ENCODE measurements around the gene DENND1A. TPM values are rescaled to one million over a fixed set of nuclear protein-coding genes. Genes with fewer than 3 reads are reported as not detected.

DENND1A gene
- total RNA-seq, 6 experiments from 2014 or later = 13.9 to 22.6 (median 16.3) TPM

- Histone ChIP-seq H3K4me1 (no peaks in the 10 kb centered on the region), H3K27ac (no peak overlapping the region), H3K9me3 (no peaks in the 10 kb centered on the region), H3K4me3 (no peak overlapping the region), H3K27me3 (no peaks in the 10 kb centered on the region), H3K36me3 (peaks cover 0 to 3% (median 0%) of the 10 kb centered on the region in 4 donors)
- intact Hi-C loops (cut with DNase I) = no loop called here
- ATAC-seq = no peak
- 95% methylated on average over 6 of the region's 13 CpGs for WGBS (ENCODE audit: insufficient coverage, low coverage, low lambda C conversion rate, missing lambda C conversion rate)
- peak in 1 of 3 donors; percentile 10 for DNase-seq
- TF ChIP-seq POLR2A (IDR thresholded peaks at IDR 0.05) = no peak
- TF ChIP-seq CTCF (IDR thresholded peaks at IDR 0.05) = no peak
Observed at GRCh38 chr9:123421186-123421585, 508.7 kb downstream of the DENND1A start.

GRCh38 chr9:123420592-123421111 lies 509.3 kb downstream of the DENND1A start:
- H3K9me3 ChIP-seq = no peaks in the 10 kb centered on the region
- 78% methylated on average over 3 of the region's 17 CpGs for WGBS (ENCODE audit: insufficient coverage, low coverage, low lambda C conversion rate, missing lambda C conversion rate)
- no peaks in the 10 kb centered on the region for H3K4me1 ChIP-seq
- no peak for ATAC-seq
- no peak overlapping the region for H3K27ac ChIP-seq
- H3K36me3 ChIP-seq = peaks cover 0 to 3% (median 0%) of the 10 kb centered on the region in 4 donors
- intact Hi-C loops (cut with DNase I) = no loop called here
- no peak for TF ChIP-seq POLR2A (IDR thresholded peaks at IDR 0.05)
- TF ChIP-seq CTCF (IDR thresholded peaks at IDR 0.05) = no peak
- H3K27me3 ChIP-seq = no peaks in the 10 kb centered on the region
- no peak overlapping the region for H3K4me3 ChIP-seq
- peak in 1 of 3 donors; percentile 42 for DNase-seq

- Histone ChIP-seq H3K4me1 (no peaks in the 10 kb centered on the region), H3K9me3 (no peaks in the 10 kb centered on the region), H3K4me3 (no peak overlapping the region), H3K27ac (no peak overlapping the region), H3K27me3 (no peaks in the 10 kb centered on the region), H3K36me3 (peaks cover 0 to 3% (median 0%) of the 10 kb centered on the region in 4 donors)
- intact Hi-C loops (cut with DNase I) = no loop called here
- 91% methylated on average over 12 of the region's 31 CpGs for WGBS (ENCODE audit: insufficient coverage, low coverage, low lambda C conversion rate, missing lambda C conversion rate)
- TF ChIP-seq CTCF (IDR thresholded peaks at IDR 0.05) = no peak
- no peak for TF ChIP-seq POLR2A (IDR thresholded peaks at IDR 0.05)
- DNase-seq (peak in 1 of 3 donors; percentile 39), ATAC-seq (no peak)
Observed at GRCh38 chr9:123419721-123420591, 510.0 kb downstream of the DENND1A start.

DNA sequence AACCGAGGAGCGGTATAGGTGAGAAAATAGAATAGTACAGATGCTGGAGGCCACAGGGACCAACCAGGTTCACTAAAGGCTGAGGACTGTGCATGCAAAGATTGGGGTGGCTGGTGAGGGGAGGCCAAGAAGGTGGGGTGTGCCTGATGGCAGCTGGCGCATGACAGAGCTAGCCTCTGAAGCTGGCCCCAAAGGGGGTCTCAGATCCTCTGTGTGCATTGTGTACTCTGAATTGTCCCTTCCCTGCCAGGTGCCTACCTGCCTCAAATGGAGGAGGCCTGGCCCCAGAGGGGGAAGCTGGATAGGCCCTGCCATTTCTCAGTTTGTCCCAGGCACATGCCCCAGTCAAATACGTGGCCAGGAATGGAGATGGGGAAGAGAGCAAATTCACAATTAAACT lies 510.8 kb downstream of the DENND1A start:
- 88% methylated on average over 3 of the region's 4 CpGs for WGBS (ENCODE audit: insufficient coverage, low coverage, low lambda C conversion rate, missing lambda C conversion rate)
- peak in 1 of 3 donors; percentile 15 for DNase-seq
- Histone ChIP-seq H3K27ac (no peak overlapping the region), H3K36me3 (no peaks in the 10 kb centered on the region), H3K9me3 (no peaks in the 10 kb centered on the region), H3K4me3 (no peak overlapping the region), H3K27me3 (no peaks in the 10 kb centered on the region), H3K4me1 (no peaks in the 10 kb centered on the region)
- ATAC-seq = no peak
- TF ChIP-seq CTCF (IDR thresholded peaks at IDR 0.05) (no peak), POLR2A (IDR thresholded peaks at IDR 0.05) (no peak)
- intact Hi-C loops (cut with DNase I) = no loop called here

Measured in right lobe of liver (tissue), 6 donors.